Measurements from ENCODE around the gene FKBP5.
"Not testable (repeated sequence)": the region's sequence is repeated elsewhere in the genome, so short reads cannot be mapped to it uniquely, and the experiment has no call there.

Gene FKBP5

GRCh38 chr6:35622283-35622682, 66.4 kb downstream of the FKBP5 start:
- DNase-seq = no peak

- DNase-seq = no peak
Measured at GRCh38 chr6:35620706-35621105, 68.0 kb downstream of the FKBP5 start.

GRCh38 chr6:35613762-35614161, 75.0 kb downstream of the FKBP5 start:
- no peak for DNase-seq

GRCh38 chr6:35611240-35611639, 77.5 kb downstream of the FKBP5 start:
- DNase-seq = no peak

- no peak for DNase-seq
Measured at GRCh38 chr6:35610830-35611229, 77.9 kb downstream of the FKBP5 start.

GRCh38 chr6:35609588-35609987, 79.1 kb downstream of the FKBP5 start:
- no peak for DNase-seq

- no peak for DNase-seq
Measured at GRCh38 chr6:35607517-35608233, 81.0 kb downstream of the FKBP5 start.

- no peak for DNase-seq
Measured at GRCh38 chr6:35605600-35605999, 83.1 kb downstream of the FKBP5 start.

GRCh38 chr6:35603326-35604202, 85.2 kb downstream of the FKBP5 start:
- DNase-seq = no peak

- DNase-seq = peak in 5 of 56 donors; percentile 4 to 60 (median 8)
Measured at GRCh38 chr6:35602133-35602946, 86.4 kb downstream of the FKBP5 start.

- peak in 25 of 56 donors; percentile 6 to 71 (median 28) for DNase-seq
Measured at GRCh38 chr6:35601331-35602132, 87.2 kb downstream of the FKBP5 start.

GRCh38 chr6:35600659-35601125, 88.0 kb downstream of the FKBP5 start:
- DNase-seq = no peak

- DNase-seq = no peak
Measured at GRCh38 chr6:35599761-35600658, 88.7 kb downstream of the FKBP5 start.

GRCh38 chr6:35598621-35599020, 90.1 kb downstream of the FKBP5 start:
- DNase-seq = not testable (repeated sequence)

GRCh38 chr6:35596448-35597442, 92.0 kb downstream of the FKBP5 start:
- DNase-seq = no peak

GRCh38 chr6:35594503-35595186, 94.1 kb downstream of the FKBP5 start:
- no peak for DNase-seq

GRCh38 chr6:35592178-35592577, 96.5 kb downstream of the FKBP5 start:
- no peak for DNase-seq

- DNase-seq = peak in 23 of 56 donors; percentile 1 to 56 (median 21)
Measured at GRCh38 chr6:35590622-35591066, 98.1 kb downstream of the FKBP5 start.
